Measurements from ENCODE around the gene PTPRC.

DNA sequence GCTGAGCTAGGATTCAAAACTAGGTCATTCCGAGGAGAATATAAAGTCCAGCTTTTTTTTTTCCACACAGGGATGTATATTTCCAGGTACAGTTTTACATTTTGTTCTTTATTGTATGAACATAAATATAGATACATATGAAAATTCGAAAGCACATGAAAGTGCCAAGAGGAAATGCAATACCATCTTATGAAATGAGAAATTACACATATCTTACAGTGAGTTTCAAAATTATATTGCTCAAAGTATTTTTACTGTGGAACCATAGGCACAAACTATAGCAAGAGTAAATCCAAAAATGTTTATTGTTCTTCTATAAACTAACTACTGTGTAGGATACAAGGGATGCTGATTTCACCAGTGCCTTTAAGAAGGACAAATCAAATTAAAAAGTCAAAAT, 39.0 kb downstream of the PTPRC start:
- TF ChIP-seq POLR2A (IDR thresholded peaks at IDR 0.05; ENCODE audit: low read depth, low read length), result no peak
- TF ChIP-seq POLR2AphosphoS5 (IDR thresholded peaks at IDR 0.05; ENCODE audit: low read depth, low read length), result no peak
- TF ChIP-seq TAF1 (IDR thresholded peaks at IDR 0.05; ENCODE audit: borderline replicate concordance, low read depth, low read length), result no peak

All from GM12892 (cell line).